A204.1 (cell line): ENCODE results near the gene PRKCA.
"Not testable (repeated sequence)": the region's sequence is repeated elsewhere in the genome, so short reads cannot be mapped to it uniquely, and the experiment has no call there.

Experiments used
- FAIRE-seq: peaks from 2 replicates; lab custom pipeline; 2012; peaks lifted over from hg19 to GRCh38; lab: Jason Lieb, UNC

The PRKCA gene

GRCh38 chr17:66353937-66354401, 51.6 kb downstream of the PRKCA start:
- no peak for FAIRE-seq

- FAIRE-seq, result no peak
These were observed 52.1 kb downstream of the PRKCA start for GRCh38 chr17:66354472-66354871.

GRCh38 chr17:66354981-66355380, 52.6 kb downstream of the PRKCA start:
- FAIRE-seq, result no peak

DNA sequence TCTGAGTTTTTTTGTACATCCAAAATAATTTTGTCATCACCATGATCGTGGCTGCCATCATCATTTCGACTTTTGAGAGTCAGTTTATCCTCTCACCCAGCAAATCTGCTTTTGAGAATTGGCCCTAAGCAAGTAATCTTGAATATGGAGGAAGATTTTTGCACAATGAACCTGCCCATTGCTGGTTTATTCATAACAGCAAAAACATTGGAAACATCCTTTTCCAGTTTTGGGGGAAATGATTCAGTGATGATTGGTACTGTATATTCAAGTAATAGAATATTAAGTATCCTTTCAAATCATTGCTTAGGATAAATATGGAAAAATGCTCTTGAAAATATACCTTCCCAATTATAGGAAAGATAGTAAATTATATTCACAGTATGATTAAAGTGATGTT, 53.1 kb downstream of the PRKCA start:
- no peak for FAIRE-seq

- FAIRE-seq, result no peak
These were observed 54.6 kb downstream of the PRKCA start for GRCh38 chr17:66357037-66357436.

- FAIRE-seq, result no peak
These were observed 56.9 kb downstream of the PRKCA start for GRCh38 chr17:66359351-66359750.

GRCh38 chr17:66360961-66361565, 58.6 kb downstream of the PRKCA start:
- not testable (repeated sequence) for FAIRE-seq

DNA sequence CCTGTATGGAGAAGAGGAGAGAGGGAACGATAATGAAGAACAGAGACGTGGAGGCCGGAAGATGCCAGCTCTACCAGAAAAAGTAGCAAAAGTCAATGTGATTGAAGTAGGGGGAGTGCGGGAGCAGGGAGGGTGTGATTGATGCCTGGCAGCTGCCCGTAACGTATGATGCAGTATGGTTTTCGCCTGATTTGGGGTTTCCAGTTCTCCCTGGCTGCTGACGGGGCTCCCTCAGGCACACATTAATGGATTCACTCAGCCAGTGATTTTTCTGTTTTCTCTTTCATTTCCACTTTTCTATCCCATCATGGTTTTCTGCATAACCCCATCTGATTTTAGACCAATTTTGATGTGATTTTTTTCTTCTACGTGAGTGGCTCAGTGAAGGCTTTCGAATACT, 62.1 kb downstream of the PRKCA start:
- no peak for FAIRE-seq

DNA sequence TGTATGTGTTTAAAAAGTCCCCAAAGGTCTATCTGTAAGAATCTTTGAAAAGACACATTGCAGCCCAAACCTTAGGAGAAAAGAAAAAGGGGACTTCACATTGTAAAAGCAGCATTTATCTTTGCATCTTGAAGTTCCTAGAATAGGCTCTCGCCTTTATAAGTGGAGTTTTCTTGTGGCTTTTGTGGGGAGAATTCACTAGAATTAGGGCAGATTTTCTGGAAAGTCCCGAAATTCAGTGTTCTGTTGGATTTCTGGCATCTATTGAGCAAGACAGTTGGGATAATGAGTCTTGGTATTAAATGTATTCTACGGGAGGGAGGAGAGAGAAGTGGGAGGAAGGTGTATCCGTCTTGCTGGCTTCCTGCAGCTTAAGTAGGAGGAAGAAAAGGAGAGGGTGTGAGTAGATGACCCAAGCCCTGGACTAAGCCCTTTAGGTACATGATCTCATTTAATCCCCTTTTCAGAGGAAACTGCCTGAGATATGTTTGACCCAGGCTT, 62.6 kb downstream of the PRKCA start:
- FAIRE-seq, result no peak

DNA sequence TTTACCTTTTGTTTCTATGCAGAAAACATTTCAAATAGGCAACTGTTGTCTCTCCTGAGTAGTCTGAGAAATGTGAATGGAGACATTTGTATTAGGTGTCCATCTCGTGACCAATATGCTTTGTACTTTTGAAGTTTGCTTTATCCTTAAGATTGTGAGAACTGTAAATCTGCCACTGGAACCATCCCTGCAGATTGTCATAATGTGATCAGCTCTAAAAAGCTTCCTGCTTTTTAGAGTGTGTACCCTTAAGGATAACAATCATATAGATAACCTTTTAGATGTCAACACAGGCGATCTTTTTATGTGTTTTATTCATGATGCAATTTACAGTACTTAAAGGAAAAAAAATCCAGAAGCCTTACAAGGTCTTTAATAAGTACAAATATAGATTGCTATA, 63.5 kb downstream of the PRKCA start:
- no peak for FAIRE-seq

GRCh38 chr17:66367107-66367506, 64.7 kb downstream of the PRKCA start:
- FAIRE-seq, result no peak

GRCh38 chr17:66369830-66370229, 67.4 kb downstream of the PRKCA start:
- FAIRE-seq, result no peak

DNA sequence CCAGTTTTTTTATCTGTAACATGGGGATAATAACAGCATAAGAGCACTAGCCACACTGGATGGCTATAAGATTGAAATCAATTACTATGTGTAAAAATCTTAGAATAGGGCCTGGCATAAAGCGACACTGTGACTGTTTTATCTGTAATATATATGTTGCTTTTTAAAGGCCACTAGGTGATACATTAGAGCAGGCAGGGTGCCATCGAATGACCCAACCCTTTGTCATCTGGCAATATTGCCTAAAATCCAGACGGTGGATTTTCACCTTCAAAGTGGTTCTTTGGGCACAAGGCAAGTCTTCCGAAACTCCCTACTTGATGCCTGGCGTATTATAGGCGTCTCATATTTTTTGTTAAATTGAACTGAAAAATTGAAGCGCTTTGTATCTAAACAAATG, 69.1 kb downstream of the PRKCA start:
- no peak for FAIRE-seq

DNA sequence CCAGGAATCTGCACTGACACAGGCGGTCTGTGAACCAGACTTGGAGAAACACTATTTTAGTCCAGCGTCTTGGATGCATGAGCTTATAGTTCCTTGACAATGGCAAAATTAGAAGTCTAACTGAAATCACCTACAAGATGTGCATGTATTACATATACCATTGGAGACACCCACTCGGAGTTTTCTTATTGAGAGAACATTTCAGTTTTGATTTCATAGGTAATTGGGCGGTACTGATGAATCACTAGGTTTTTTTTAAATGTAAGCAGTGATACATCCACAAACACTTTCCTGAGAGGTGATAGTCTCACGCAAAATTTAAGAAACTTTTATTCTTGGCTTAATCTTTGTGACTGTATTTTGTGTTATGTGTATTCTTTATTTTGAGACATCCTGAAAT, 69.8 kb downstream of the PRKCA start:
- no peak for FAIRE-seq

DNA sequence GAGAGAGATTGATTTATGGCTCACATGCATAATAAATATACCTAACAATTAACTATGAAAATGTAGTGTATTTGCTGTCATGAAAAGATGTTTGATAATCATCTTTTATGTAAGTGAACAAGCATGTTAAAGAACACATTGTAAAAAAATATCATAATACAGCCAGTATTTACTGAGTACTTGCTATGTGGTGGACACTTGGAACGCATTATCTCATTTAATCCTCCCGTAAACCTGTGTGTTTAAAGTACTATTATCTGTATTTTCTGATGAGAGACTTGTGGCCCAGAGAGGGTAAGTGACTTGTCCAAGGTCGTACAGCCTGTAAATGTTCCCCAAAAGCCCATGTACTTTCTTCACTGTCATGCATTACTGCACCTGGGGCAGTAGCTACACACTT, 70.7 kb downstream of the PRKCA start:
- FAIRE-seq, result no peak

- no peak for FAIRE-seq
These were observed 71.8 kb downstream of the PRKCA start for GRCh38 chr17:66373944-66374817.

DNA sequence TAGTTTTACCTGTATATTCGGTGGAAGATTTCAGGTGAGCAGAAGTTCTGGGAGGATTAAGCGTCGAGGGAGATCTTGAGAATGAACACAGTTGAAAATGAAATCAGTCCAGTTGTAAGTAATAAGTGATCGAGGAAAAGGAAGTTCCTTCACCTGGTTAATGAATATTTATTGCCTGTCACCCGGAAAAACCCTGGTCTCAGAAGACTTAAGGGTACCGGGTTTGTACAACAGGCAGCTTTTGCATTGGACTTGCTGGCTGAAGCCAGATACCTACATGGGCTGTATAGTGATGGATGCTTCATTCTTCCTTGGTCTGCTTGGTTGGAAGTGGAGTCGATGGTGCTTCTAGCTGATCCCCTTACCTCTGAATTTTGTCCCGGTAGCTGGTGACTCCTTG, 72.7 kb downstream of the PRKCA start:
- FAIRE-seq, result no peak

GRCh38 chr17:66378296-66378695, 75.9 kb downstream of the PRKCA start:
- no peak for FAIRE-seq

GRCh38 chr17:66379544-66379943, 77.1 kb downstream of the PRKCA start:
- no peak for FAIRE-seq

GRCh38 chr17:66379996-66380395, 77.6 kb downstream of the PRKCA start:
- no peak for FAIRE-seq

DNA sequence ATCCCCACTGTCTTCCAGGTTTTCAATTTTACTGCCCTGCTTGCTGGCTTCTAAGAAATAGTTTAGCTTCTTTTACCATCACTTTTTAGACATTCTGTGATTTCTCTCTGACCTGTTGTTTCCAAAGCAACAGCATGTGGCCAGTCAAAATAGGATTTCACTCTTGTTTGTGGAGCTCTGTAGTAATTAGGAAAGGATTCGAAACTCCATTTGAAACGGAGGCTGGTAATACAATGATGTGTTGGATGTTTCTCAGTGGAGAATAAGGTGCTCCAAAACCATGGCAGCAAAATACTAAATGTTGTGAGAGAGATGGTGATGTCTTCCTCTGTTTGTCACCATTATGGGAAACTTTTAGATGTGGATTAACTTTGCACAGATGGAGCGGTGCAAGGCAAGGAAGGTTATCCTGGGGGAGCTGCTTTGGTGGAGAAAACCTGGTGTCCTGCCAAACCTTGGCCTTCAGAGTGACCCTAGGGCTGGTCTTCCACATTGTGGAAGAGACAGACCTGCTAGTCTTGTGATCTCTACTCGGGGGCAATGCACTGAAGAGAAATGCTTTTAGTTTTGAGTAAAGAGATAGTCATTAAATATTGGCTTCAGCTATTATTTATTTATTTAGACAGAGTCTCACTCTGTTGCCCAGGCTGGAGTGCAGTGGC, 79.4 kb downstream of the PRKCA start:
- no peak for FAIRE-seq

DNA sequence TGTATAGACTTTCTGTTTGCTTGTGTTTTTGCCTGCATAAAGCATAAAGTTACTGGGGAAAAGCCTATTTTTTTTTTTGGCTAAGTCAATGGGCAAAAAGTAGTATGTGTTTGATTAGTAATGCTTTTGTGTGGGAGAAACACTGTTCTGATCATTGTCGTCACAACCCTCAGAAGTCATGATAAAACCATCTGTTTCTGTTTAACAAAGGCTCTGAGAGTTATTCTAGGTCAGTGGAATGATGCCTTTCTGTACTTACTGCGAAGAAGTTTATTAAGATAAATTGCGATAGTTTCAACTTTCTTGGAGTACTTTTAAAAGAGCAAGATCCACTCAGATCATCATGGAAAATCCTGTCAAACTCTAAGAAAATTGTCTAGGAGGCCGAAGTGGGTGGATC, 80.9 kb downstream of the PRKCA start:
- no peak for FAIRE-seq
